CD4-positive, alpha-beta T cell treated with Interleukin-6 for 4 hours (primary cell): Measurements from ENCODE around the gene TOLLIP.
A peak's percentile ranks its signal among the peaks of the same experiment; 100 is the strongest.

ENCODE experiments used
- DNase-seq: peaks from one replicate; pipeline ENCODE4 v3.0.0-alpha.2; 2020; ENCODE audit warnings: mixed read lengths

Gene TOLLIP

DNA sequence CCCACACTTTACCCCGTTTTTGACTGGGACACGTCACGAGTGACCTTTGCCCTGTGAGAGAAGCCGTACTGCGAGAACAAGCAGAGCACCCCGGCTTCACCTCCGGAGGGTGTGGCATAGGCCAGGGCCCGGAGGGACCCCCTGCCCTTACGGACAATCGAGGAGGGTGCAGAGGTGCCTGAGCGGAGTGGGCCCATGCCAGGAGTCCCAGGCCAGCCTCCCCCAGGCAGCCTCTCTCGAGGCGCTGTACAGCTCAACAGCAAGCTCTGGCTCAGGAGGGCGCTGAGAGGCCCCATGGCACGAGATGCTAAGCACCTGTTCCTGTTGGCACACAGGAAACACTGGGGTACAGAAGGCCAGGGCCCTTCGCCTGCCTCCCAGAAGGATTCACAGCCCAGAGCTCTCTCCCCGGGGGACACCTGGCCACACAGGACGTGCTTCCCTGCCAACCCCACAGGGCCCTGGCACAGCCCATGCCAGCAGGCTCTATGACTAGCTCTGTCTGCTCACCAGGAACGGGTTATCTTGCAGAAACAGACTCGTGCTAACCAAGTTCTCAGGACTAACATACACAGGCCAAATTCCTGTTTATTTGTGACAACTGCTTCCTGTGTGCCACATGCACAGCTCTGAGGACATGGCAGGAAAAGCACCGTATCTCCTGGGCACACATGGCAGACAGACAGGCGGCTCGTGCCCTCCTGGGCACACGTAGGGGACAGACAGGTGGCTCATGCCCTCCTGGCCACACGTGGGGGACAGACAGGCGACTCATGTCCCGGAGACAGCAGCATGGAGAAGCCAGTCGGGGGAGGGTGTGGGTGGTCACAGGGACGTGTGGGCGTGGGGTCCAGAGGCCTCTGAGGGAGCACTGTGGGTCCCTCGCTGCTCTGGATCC lies 11.6 kb downstream of the TOLLIP start:
- no peak for DNase-seq

DNA sequence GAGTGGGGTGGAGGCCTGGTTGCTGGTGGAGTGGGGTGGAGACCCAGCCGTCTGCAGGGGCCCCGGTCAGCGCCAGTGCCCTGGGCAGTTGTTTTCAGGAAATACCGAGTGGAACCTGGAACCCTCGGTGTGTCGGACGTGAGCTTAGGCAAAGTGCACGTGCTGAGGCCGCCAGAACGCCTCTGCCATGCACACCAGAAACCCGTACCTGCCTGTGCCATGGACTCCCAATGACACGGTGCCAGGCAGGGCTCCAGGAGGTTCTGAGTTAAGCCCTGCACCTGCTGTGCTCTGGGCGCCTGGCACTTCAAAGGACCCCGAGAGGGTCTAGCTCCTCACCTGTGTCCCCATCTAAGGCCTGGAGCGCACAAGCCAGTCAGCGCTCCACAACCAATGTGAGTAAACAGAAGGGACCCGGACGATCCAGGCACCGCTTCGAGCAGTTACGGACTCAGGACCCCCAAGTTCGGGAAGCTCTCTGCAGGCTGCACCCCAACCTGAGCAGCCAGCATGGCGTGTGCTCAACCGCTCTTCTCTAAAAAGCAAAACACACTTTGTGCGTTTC lies 12.3 kb downstream of the TOLLIP start:
- no peak for DNase-seq

DNA sequence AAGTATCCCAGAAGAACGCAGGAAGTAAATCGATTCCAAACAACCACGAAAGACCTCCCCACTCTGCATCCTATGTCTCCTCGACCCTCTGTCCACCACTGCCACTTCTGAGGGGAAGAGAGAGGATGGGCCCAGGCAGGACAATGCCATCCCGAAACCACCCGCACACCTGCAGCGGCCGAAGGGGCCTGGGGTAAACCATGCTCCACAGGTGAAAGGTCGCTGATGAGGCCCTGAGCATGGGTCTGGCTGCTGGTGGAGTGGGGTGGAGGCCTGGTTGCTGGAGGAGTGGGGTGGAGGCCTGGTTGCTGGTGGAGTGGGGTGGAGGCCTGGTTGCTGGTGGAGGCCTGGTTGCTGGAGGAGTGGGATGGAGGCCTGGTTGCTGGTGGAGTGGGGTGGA lies 13.1 kb downstream of the TOLLIP start:
- DNase-seq = no peak

DNA sequence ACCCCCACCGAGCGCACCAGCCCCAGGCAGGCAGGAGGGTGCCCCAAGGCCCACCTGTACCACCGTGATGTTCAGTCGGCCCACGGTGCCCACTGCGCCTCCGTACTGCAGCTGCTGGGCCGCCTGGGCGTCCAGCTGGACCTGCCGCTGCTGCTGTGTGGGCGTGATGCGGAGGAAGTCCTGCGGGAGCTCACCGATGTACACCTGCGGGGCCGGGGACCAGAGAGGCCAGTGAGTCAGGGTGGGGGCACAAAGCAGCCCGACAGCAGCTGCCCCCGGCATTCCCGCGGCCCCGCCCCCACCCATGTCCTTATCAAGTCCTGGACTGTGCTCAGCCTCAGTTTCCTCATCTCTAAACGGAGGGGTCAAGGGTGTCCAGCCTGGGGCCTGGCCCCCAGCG lies 13.8 kb downstream of the TOLLIP start:
- no peak for DNase-seq

DNA sequence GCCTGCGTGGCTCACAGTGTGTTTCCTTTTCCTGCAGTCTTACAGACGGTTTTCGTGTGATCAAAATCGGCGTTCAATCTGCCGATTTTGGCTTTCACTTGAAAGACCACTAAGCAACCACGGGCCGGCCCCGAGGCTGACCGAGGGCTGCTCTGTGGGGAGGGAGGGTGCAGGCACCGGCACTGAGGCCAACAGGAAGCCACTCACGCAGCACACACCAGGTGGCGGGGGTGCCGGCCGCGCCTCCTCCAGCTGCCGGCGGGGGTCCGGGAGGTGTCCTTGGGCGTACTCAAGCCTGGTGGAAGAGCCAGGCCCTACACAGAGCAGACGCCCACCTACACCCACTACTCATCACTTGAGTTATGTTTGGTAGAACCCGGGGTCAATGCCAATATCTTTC lies 14.3 kb downstream of the TOLLIP start:
- no peak for DNase-seq

DNA sequence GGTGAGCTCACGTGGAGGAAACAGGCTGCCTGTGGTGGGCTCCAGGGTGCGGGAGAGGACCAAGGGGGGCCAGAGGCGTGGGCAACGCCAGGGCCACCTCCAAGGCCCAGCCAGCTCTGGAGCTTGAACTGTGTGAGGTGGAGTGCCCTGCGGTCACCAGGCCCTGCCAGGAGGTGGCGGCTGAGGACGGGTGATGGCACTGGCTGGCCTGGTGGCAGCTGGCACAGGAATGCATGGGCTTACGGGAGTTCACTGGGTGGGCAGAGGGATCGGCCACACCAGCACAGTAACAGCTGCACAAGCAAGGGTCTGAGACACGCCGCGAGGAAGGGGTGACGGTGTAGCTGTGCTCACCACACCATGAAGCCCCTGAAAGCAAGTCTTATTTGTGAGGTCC lies 15.8 kb downstream of the TOLLIP start:
- peak; percentile 15 for DNase-seq

DNA sequence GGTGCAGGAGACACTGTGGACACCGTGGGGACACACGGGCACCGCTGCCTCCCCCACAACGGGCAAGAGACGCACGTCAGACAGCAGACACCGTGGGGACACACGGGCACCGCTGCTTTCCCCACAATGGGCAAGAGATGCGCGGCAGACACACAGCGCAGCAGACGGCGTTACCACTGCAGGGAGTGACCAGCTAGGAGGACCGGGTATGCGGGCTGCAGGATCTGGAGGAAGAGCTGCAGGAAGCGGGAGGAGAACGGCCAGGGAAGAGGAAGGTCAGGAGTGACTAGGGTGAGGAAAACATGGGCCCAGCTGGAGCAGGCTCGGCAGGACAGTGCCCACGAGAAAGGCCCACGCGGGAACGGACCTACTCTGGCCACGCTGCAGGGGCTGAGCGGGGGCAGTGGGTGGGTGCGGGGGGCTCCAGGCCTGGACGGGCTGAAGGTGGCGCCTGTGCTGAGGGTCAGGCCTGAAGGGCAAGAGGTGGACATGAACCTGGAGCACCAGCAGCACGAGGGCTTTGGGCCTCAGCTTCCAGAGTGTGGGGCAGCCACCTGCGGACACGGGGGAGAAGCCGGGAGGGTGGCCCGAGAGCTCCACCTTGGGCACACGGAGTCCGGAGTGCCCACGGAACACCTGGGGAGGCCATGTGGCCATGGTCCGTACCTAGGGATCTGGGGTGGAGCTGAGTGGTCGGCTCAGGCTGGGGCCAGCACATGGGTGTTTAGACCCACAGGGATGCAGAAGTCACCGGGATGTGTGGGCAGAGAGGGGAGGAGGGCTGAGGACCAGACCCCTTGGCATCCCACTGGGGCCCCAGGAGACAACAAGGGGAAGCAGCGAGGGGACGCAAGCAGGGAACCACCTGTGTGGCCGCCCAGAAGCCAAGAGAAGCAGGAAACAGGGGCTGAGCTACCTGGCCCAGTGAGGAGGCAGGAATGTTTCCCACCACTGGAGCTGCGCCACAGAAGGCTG lies 16.5 kb downstream of the TOLLIP start:
- no peak for DNase-seq

DNA sequence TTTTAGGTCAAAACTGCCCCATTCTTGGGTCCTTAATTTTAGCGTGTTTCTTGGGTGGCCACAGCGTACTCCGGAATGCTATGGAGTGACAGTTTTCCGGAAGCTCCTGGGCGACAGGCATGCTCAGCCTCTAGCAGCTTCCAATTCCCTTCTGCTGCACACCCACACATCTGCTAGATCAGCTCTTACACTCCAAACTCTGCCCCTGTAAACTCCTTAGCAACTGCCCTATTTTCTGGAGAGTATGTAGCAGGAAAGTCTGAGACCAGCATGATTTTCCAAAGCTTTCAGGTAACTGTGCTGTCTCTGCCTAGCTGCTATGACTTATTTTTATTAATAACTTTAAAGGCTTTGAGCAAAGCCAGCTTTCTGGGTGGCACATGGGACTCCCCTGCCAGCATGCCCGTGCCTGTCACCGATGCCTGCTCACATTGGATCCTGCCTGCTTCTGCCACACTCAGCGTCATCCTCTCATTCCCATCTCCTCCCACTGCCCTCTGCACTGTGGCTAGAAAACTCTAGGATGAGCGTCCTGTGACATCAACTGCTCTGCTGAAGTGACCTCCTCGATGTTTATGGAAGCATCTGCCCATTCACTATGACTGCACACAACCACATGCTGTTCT lies 17.3 kb downstream of the TOLLIP start:
- DNase-seq = no peak

DNA sequence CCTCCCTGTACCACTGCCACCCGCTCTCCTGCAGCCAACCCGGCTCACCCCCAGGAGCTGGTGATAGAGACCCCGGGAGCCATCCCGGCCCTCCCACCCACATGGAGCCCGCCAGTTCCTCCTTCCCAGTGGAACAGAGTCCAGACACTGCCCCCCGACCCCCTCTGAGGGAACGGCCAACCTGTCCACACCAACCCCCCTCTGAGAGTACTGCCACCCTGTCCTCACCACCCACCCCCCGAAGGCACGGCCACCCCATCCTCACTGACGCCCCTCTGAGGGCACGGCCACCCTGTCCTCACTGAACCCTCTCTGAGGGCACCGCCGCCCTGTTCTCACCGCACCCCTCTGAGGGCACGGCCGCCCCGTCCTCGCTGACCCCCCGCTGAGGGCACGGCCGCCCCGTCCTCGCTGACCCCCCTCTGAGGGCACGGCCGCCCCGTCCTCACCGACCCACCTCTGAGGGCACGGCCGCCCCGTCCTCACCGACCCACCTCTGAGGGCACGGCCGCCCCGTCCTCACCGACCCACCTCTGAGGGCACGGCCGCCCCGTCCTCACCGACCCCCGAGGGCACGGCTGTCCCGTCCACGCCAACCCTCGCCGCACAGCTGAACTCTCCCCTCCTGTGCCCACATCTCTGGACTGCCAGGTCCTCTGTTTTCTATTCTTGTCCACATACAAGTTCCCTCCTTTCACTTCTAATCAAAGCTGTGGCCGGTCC lies 18.0 kb downstream of the TOLLIP start:
- DNase-seq = no peak

DNA sequence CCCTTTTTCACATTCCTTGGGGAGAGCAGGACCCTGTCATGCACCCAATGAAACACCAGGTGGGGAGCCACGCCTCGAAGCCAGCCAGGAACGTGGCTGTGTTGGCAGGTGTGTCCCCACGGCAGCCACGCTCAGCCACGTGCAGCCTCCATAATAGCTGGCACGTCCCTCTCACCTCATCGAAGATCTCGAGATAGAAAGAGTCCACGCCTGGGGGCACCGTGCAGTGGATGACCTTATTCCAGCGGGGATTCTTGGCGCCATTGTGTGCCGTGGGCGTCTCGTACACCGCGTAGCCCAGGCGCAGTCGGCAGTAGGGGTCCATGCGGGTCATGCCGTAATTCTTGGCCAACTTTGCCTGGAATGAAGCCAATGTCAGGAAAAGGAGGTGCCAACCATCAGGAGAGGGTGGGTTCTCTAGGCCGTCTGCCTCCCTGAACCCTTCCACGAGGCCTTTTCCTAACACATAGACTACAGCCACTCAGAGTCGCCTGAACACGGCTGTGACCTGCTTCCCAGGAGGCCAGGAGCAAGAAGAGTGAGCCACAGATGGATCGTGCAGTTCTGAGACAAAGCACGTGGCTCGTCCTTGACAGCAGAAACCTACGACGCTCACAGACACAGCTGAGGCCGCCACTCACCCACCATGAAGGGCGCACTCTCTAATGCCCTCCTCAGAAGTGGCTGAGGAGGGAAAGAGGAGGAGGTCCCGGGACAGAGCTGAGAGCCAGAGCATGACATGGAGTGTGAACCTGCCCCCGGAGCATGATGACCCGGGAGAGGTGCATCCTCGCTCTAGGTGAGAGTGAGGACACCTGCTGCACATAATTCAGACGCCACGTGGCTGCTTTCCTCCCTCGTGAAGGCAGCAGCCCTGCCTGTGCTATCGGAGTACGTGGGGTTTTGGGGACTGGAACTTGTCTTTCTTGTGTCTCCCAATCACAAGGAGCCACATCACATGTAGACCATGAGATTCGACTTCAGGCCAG lies 19.1 kb downstream of the TOLLIP start:
- no peak for DNase-seq

DNA sequence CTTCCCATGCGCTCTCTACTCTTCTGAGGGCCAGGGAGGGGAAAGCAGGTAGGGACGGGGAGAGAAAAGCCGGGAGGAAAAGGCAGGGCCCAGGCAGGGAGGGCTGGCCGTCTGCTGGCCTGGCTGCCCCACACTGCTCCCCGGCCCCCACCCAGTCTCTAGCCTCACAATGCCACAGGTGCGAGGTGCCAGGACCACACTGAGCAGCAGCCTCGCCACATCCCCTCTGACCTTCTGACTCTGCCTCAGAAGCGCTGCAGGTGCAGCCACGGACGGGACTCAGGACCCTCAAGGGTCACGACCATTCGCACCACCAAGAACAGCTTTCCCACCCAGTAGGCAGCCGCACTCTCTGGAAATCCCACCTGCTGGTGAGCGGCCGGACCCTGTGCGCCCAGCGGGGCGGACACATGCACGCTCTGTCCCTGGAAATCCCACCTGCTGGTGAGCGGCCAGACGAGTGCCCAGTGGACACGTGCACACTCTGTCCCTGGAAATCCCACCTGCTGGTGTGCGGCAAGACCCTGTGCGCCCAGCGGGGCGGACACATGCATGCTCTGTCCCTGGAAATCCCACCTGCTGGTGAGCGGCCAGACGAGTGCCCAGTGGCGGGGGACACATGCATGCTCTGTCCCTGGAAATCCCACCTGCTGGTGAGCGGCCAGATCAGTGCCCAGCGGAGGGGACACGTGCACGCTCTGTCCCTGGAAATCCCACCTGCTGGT lies 20.1 kb downstream of the TOLLIP start:
- no peak for DNase-seq

DNA sequence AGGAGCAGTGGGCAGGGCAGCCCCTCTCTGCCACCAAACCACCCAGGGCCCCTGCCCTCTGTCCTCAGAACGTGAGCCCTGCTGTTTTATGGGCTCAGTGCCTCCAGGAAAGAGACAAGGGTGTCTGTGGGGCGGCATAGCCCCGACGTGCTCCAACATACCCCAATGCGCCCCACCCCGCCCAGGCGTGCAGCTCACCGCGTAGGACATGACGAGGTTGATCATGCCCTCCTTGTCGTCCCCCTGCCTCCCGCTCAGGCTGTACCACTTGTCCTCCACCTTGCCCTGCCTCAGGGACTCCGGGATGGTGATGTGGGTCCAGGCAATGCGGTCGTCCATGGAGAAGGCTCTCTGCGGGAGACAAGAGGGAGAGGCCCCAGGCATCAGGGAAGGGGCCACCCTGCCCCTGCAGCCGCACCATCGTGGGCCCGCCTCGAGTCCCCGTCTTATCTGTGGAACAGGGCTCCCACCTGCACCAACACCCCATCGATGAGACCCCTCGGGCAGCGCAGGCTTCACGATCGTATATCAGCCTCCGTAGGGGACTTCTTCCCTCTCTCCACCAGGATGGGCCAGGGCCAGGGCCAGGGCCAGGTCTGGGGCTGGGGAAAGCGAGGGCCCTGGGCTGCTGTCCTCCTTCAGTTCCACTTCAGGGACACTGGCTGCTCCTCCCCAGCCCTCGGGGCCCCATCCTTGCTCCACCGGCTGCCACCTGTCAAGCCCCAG lies 20.8 kb downstream of the TOLLIP start:
- DNase-seq = no peak

DNA sequence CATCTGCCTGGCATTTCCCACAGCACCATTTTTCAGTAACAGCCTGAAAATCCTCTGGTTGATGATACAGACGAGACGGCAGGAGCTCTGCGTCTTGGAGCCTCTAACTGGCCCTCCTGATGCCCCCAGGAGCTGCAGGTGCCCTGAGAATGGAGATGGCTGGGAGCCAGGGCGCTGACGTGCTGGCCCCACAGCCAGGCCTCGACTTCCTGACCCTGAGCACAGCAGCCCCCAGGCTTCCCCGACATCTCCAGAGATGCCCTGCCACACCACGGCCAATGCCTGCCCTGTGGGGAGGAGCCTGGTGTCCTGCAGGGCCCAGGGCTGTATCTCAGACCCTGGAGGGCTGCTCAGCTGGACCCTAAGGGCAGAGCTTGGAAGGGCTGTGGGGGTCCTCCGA lies 21.5 kb downstream of the TOLLIP start:
- DNase-seq = no peak

DNA sequence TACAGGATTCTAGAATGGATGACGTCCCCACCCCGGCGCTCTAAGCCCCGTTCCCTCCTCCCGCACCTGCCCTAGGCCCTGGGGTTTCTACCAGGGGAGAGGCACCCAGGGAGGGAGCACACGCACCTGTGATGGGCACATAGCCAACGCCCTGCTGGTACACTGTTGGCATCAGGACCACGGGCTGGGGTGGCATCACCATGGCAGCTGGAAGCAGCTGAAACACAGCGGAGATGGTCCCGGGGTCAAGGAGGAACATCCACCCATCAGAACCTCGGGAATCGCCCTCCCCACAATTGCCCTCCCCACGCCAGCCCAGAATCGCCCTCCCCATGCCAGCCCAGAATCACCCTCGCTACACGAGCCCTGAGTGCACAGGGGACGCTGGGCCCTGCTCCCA lies 23.6 kb downstream of the TOLLIP start:
- no peak for DNase-seq

DNA sequence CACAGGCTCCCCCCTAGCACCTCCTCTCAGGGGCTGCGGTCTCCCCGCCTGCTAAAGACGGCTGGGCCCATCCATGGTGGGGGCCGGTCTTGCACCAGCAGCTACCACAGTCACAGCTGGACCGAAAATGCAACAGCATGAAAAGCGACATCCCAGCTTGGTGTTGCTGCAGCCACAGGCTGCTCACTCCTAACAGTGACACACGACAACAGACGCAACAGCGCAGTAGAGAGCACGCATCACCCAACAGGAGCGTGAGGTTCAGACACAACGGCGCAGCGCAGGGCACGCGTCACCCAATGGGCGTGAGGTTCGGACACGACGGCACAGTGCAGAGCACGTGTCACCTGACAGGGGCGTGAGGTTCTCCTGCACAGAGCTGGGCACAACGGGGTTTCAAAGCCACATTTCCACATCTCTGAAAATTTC lies 24.1 kb downstream of the TOLLIP start:
- DNase-seq = no peak

DNA sequence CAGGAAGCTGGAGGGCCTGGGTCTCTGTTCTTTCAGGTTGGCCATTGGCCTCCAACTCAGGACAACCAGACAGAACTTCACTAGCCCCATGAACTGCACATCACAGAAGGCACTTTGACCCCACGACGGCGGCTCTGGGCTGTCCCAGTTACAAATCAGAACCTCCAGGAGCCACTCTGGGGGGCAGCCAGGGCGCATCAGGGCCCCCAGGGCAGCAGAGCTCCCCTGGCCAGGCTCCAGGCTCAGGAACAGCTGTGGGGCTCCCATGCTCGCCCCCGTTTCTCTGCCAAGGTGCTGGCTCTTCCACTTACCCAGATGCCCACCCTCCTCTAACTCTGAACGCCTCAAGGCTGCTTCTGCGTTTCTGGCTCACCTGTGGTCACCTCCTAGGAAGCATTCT lies 25.5 kb downstream of the TOLLIP start:
- DNase-seq = no peak

DNA sequence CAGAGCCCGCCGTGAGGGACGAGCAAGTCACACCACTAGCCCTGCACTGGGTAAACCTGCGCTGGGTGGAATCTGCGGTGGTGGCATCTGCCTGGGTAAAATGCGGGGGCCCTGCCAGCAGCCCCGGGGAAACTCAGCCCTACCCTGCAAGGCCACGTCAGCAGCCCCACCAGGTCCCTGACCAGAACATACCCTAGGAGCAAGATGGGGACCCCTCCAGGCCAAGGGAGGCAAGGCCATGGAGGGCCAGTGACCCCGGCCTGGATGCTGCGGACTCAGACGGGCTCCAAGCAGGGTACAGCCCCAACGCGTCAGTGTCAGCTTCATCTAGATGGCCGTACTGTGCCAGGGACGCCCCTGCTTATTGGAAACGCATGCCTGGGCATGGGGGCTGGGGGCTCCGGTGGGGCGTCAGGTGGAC lies 26.3 kb downstream of the TOLLIP start:
- DNase-seq = no peak

DNA sequence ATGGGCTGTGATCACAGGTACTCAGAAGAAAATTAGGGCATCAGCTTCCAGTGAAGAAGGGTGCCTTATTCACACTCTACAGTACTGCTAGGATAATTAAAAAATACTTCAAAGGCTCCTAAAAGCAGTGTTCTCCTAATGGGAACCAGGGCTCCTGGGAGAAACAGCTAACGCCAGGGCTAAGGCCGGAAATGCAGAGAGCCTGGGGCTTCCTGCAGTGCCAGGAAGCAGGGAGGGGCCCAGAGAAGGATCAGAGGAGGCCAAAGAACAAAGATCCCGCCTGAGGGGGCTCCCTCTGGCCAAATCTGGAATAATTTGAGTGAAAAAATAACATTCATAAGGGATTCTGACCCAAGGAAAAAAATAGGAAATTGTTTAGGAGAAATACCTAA lies 27.5 kb downstream of the TOLLIP start:
- DNase-seq = no peak

DNA sequence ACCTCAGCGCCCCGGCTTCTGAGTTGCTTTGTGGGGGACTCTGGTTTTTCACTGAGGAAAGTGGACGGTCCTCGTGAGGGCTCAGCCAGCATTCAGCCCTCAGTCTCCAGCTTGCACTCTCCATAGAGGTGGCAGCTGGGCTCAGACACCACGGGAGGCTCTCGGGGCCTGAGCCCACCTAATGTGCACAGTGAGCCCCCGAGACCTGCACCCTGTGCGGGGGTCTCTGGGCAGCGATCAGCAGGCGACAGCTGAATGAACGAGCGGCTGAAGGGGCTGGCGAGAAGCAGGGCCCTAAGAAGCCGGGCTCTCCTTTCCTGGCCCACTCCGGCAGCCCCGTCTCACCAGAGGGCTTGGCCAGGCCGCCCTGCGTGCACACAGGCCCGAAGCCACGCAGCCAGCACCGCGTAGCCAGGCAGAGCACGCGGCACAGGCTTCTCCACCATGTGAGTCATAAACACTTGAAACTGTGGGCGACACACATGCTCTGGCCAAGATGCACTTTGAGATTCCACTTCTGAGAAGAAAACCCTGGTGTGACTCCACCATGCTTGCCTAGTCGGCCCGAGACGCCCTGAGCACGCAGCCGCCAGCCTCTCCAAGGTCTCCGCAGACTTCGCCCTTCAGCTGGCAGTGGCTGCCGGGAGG lies 28.0 kb downstream of the TOLLIP start:
- no peak for DNase-seq
